GM18868 (cell line): ENCODE data around the gene HBQ1.
"Not testable (repeated sequence)": the region's sequence is repeated elsewhere in the genome, so short reads cannot be mapped to it uniquely, and the experiment has no call there.

Source experiments
- ATAC-seq: cut with Tn5 transposase; IDR thresholded peaks from one replicate; pipeline ENCODE4 v1.9.1; 2021; ENCODE audit warnings: mild to moderate bottlenecking, moderate library complexity; ENCODE audit not compliant: unreplicated experiment

Gene HBQ1

GRCh38 chr16:160242-160641, 20.0 kb upstream of the HBQ1 start:
- ATAC-seq, result not testable (repeated sequence)

- no peak for ATAC-seq
Observed at GRCh38 chr16:160691-161190, 19.5 kb upstream of the HBQ1 start.

DNA sequence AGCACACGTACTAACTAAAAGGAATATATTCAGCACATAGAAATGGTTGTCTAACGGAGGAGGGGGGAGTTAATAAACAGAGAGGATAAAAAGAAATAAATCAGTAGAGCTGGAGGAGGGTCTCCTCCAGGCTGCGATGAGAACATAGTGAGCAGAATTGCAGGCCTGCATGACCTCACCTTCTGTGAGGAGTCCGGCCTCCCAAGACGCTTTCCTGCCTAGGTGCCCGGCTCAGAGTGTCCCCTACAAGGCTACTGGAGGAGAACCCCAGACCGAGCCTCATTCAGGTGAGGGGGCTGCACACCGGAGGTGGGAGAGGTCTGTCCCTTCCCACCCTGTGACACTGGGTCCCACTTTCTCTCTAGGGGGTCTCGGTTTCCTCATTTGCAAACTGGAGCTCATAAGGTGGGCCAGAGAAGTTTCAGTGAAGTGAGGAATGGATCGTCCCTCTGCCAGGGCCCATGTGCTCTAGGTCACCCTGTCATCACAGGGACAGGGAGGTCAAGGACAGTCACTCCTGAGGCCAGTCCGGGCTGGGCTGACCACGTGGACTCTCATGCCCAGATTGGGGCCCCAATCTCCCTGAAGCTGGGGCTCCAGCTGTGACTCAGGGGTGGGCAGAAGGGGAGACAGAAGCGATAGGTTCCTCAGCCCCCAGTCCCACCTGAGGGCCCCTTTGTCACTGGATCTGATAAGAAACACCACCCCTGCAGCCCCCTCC, 17.8 kb upstream of the HBQ1 start:
- no peak for ATAC-seq

DNA sequence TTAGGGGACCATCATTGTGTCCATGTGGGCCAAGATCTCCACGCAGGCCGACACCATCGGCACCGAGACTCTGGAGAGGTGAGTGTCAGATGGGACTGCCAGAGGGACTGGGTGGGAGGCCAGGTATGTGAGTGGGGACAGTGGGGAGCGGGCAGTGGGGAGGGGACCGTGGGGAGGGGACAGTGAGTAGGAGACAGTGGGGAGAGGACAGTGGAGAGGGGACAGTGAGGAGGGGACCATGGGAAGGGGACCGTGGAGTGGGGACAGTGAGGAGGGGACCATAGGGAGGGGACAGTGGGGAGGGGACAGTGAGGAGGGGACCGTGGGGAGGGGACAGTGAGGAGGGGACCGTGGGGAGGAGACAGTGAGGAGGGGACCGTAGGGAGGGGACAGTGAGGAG, 17.1 kb upstream of the HBQ1 start:
- not testable (repeated sequence) for ATAC-seq

- not testable (repeated sequence) for ATAC-seq
Observed at GRCh38 chr16:163696-164095, 16.6 kb upstream of the HBQ1 start.

DNA sequence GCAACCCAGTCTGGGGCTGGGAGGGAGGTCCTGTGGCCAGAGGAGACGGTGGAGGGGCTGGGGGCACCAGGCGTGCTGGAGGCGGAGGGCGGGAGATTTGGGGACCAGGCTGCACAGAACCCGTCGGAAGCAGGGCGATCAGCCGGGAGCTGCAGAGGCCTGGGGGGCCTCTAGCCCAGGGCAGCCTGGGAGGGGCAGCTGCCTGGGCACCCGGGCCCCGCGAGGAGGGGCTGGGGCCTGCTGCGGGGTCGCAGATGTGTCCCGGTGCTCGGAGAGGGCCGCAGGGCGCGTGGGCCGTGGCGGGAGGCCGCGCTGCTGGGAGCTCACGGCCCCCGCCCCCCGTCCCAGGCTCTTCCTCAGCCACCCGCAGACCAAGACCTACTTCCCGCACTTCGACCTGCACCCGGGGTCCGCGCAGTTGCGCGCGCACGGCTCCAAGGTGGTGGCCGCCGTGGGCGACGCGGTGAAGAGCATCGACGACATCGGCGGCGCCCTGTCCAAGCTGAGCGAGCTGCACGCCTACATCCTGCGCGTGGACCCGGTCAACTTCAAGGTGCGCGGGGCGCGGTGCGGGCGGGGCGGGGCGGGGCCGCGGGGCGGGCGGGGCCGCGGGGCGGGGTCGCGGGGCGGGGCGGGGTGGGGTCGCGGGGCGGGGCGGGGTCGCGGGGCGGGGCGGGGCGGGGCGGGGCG, 16.0 kb upstream of the HBQ1 start:
- ATAC-seq, result not testable (repeated sequence)

GRCh38 chr16:164827-165538, 15.3 kb upstream of the HBQ1 start:
- ATAC-seq, result no peak

DNA sequence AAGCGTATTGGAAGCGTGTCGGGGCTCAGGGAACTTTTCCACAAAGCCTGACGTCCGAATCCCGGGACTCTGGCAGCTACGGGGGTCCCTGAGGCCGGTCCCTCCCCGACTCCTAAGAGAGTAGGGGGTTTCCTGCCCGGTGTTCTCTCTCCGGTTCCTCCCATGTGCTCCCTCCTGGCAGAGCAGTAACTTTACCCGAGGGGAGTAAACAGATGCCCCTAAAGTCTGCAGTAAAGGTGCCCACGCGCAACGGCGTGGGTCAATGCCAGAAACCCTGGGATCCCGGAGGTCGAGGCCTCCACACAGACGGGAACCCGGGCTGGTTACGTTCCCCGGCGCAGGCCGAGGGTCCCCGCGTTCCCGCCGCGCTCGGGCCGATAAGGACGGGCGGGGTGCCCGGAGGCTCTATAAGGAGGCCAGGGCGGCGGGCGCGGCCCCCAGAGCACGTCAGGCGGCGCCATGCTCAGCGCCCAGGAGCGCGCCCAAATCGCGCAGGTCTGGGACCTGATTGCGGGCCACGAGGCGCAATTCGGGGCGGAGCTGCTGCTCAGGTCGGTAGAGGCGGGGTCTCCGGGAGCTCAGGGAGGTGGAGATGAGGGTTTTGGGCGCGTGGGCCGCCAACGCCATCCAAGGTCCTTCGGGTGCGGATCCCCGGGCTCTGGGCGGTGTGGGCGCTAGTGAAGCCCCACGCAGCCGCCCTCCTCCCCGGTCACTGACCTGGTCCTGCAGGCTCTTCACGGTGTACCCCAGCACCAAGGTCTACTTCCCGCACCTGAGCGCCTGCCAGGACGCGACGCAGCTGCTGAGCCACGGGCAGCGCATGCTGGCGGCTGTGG, 14.5 kb upstream of the HBQ1 start, which contains the start of gene HBM:
TSS of gene HBM (plus strand) at position 440 of the 836 bp plus-strand sequence. CDS start at position 460, 20 bp downstream.
- no peak for ATAC-seq

GRCh38 chr16:166375-167121, 13.7 kb upstream of the HBQ1 start:
- ATAC-seq, result no peak

DNA sequence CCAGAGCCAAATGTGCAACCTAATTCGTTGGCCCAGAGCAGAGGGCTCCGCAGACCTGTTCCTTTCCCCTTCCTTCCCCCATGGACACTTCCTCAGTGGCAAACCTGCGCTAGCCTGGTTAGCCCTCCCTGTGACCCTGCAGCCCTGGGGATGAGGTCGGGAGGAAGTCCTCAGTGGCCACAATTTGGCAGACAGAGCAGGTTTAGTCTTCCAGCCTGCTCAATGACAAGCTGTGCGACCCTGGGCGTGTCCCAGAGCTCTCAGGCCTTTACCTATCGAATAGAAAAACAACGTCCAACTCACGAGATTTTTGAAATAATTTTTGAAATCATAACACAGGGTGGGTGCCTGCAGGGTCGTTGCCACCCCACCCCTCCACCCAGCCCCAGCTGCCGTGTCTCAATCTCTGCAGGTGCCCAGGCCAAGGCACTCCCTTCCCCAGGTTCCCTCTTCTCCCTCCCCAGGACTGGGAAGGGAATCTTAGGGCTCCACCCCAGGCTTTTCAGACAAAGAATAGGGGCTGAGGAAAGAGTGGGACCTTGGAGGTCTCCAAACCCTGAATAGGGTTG, 13.1 kb upstream of the HBQ1 start:
- no peak for ATAC-seq

GRCh38 chr16:168424-168823, 11.8 kb upstream of the HBQ1 start:
- ATAC-seq, result no peak

- no peak for ATAC-seq
Observed at GRCh38 chr16:169014-169413, 11.2 kb upstream of the HBQ1 start.

DNA sequence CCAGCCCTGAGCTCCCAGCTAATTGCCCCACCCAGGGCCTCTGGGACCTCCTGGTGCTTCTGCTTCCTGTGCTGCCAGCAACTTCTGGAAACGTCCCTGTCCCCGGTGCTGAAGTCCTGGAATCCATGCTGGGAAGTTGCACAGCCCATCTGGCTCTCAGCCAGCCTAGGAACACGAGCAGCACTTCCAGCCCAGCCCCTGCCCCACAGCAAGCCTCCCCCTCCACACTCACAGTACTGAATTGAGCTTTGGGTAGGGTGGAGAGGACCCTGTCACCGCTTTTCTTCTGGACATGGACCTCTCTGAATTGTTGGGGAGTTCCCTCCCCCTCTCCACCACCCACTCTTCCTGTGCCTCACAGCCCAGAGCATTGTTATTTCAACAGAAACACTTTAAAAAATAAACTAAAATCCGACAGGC, 10.2 kb upstream of the HBQ1 start:
- ATAC-seq, result not testable (repeated sequence)

GRCh38 chr16:170788-171187, 9.5 kb upstream of the HBQ1 start:
- no peak for ATAC-seq

DNA sequence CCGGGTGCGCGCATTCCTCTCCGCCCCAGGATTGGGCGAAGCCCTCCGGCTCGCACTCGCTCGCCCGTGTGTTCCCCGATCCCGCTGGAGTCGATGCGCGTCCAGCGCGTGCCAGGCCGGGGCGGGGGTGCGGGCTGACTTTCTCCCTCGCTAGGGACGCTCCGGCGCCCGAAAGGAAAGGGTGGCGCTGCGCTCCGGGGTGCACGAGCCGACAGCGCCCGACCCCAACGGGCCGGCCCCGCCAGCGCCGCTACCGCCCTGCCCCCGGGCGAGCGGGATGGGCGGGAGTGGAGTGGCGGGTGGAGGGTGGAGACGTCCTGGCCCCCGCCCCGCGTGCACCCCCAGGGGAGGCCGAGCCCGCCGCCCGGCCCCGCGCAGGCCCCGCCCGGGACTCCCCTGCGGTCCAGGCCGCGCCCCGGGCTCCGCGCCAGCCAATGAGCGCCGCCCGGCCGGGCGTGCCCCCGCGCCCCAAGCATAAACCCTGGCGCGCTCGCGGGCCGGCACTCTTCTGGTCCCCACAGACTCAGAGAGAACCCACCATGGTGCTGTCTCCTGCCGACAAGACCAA, 7.8 kb upstream of the HBQ1 start, which contains the start of gene HBA2:
TSS of gene HBA2 (plus strand) at position 503 of the 568 bp plus-strand sequence. CDS start at position 540, 37 bp downstream.
- not testable (repeated sequence) for ATAC-seq

DNA sequence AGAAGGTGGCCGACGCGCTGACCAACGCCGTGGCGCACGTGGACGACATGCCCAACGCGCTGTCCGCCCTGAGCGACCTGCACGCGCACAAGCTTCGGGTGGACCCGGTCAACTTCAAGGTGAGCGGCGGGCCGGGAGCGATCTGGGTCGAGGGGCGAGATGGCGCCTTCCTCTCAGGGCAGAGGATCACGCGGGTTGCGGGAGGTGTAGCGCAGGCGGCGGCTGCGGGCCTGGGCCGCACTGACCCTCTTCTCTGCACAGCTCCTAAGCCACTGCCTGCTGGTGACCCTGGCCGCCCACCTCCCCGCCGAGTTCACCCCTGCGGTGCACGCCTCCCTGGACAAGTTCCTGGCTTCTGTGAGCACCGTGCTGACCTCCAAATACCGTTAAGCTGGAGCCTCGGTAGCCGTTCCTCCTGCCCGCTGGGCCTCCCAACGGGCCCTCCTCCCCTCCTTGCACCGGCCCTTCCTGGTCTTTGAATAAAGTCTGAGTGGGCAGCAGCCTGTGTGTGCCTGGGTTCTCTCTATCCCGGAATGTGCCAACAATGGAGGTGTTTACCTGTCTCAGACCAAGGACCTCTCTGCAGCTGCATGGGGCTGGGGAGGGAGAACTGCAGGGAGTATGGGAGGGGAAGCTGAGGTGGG, 6.9 kb upstream of the HBQ1 start:
- ATAC-seq, result not testable (repeated sequence)

DNA sequence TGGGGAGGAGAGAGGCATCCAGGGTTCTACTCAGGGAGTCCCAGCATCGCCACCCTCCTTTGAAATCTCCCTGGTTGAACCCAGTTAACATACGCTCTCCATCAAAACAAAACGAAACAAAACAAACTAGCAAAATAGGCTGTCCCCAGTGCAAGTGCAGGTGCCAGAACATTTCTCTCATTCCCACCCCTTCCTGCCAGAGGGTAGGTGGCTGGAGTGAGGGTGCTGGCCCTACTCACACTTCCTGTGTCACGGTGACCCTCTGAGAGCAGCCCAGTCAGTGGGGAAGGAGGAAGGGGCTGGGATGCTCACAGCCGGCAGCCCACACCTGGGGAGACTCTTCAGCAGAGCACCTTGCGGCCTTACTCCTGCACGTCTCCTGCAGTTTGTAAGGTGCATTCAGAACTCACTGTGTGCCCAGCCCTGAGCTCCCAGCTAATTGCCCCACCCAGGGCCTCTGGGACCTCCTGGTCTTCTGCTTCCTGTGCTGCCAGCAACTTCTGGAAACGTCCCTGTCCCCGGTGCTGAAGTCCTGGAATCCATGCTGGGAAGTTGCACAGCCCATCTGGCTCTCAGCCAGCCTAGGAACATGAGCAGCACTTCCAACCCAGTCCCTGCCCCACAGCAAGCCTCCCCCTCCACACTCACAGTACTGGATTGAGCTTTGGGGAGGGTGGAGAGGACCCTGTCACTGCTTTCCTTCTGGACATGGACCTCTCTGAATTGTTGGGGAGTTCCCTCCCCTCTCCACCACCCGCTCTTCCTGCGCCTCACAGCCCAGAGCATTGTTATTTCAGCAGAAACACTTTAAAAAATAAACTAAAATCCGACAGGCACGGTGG, 6.1 kb upstream of the HBQ1 start:
- not testable (repeated sequence) for ATAC-seq
